CD4-positive, alpha-beta T cell treated with Interleukin-6 at 100 ng/mL for 8 hours (primary cell): Measurements from ENCODE around the gene EPHA8.

Experiments used
- DNase-seq: peaks from one replicate; pipeline ENCODE4 v3.0.0-alpha.2; 2020; ENCODE audit warnings: mixed read lengths, low spot score

EPHA8 gene

DNA sequence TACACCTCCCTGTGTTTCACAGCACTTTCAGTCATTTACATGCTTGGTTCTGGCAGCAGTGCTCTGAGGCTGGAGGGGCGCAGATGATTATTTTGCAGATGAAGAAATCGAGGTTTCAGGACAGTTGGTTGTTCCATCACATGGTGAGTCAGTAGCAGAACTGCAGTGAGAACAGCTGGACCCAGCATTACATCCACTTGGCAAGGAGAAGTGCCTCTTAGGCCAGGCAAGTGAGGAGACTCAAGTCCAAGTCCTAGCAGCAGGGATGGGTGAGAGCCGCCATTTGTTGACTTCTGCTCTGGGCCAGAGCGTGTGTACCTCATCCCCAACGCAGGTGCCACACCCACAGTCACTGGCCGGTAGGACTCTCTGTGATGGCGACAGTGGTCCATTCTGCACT is 26.8 kb upstream of the EPHA8 start:
- no peak for DNase-seq

DNA sequence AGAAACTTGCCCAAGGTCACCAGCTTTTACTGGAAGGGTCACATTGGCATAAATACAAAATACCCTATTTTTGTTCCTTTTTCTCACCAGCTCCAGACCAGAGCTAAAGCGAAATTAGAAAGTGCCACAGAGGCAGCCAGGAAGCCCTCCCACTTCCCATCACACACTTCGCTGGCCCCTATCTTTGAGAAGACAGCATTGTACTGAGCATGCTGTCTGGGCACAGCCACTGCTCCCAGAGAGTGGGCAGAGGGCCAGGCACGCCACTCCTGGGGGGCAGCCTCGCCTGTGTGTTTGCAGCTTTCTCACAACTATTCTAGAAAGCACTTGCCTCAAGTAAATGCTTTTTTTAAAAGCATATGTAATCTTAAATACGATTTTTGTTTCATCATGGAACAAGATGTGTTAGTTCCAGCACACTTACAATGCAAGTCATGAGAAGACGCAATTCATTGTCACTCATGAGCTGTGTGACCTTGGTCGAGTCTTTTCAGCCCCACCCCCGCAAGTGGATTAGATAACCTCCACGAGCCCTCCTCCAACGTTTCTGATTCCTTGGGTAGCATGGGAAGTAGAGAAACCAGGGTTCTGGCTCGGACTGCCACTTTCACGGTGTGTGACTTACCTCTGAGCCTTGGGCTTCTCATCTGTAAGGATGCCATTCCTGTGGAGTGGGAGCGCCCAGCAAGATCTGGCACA is 25.7 kb upstream of the EPHA8 start:
- no peak for DNase-seq

DNA sequence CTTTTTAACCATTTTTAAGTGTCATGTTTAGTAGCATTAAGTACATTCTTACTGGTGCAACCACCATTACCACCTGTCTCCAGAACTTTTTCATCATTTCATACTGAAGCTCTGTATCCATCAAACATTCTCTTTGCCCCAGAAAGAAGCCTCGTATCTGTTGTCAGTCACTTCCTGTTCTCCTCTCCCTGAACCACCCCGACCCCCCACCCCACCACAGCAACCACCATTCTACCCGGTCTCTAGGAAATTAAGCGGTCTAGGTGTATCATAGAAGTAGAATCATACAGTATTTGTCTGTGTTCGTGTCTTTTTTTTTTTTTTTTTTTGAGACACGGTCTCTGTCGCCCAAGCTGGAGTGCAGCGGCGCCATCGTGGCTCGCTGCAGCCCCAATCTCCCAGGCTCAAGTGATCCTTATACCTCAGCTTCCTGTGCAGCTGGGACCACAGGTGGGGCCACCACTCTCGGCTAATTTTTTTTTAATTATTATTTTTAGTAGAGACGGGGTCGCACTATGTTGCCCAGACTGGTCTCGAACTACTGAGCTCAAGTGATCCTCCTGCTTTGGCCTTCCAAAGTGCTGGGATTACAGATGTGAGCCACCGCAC is 23.7 kb upstream of the EPHA8 start:
- DNase-seq: no peak

DNA sequence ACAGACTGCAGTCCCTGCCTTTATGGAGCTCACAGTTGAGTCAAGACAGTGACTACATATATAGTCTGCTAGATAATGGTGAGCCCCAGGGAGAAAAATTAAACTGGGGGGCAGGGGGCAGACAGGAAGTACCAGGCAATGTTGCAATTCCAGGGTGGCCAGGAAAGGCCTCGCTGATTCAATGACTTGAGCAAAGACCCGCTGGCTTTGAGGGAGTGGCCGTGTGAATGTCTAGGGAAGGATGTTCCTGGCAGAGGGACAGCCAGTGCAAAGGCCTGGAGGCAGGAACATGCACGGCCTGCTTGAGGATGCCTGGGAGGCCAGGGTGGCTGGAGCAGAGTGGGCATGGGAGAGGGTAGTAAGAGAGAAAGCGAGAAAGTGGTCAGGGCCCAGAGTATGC is 23.0 kb upstream of the EPHA8 start:
- no peak for DNase-seq

DNA sequence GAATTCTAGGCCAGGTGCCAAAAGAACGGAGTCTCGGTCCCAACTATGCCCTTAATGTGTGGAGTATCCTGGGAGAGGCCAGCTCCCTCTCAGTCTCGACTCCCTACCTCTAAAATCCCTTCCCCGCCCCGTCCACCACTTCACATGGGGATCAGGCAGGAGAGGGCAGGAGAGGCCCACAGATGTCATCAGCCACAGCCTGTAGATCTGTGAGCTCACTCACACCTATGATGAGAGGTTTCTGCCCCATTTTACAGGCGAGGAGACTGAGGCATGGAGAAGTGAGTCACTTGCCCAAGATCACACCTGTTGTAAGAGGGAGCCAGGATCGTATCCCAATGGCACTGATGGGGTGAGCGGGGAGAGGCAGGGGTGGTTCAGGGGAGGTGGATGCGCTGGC is 20.4 kb upstream of the EPHA8 start:
- DNase-seq: no peak

- no peak for DNase-seq
These were observed 19.6 kb upstream of the EPHA8 start for GRCh38 chr1:22543679-22544078.

DNA sequence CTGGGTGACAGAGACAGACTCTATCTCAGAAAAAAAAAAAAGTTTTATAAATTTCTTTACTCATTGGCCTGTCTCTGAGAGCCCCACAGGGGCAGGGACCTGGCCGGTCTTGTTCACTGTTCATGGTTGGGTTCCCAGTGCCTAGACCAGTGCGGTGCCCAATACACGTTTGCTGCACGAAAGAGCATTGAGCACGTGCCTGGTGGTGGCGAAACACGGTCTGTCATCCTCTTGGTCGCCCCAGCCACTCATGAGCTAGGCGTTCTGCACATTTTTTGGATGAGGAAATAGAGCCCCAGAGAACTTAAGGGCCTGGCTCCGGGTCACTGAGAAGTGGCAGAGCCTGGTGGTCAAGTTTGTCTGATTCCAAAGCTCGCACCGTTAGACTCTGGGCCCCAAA is 18.7 kb upstream of the EPHA8 start:
- DNase-seq: no peak

DNA sequence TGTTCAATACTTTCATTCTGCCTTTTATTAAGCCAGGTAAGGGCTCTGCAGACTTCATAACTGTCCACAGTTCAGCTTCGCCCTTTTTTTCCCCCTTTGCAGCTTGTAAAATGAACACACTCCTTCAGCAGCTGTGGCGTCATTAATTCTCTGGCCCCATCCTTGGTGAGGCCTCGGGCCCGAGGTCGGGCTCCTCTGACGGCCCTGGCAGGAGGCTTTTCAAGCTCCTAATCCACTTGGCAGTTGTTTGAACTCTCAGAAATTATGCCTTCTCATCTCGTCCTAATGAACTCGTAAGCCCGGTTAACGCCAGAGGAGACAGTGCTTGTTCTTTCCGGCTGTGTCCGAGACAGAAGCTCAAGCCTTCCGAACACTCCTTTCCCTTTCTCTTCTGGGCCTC is 18.1 kb upstream of the EPHA8 start:
- DNase-seq: no peak

DNA sequence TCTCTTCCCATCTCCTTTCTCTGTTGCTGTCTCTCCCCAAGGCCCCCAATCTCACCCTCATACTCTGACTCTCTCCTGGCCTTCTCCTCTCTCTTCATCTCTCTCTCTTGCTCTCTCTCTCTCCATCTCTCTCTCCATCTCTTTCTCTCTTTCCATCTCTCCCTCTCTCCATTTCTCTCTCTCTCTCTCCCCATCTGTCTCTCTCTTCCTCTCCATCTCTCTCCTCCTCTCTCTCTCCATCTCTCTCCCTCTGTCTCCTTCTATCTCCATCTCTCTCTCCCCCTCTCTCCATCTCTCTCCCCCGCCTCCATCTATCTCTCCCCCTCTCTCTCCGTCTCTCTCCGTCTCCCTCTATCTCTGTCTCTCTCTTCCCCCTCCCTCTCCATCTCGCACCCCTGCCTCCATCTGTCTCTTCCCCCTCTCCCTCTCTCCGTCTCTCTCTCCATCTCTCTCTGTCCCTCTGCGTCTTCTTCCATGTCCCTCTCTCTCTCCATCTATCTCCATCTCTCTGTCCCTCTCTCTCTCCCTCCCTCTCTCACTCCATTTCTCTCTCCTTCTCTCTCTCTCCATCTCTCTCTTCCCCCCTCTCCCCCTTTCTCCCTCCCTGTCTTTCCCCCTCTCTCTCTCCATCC is 16.0 kb upstream of the EPHA8 start:
- DNase-seq: no peak

DNA sequence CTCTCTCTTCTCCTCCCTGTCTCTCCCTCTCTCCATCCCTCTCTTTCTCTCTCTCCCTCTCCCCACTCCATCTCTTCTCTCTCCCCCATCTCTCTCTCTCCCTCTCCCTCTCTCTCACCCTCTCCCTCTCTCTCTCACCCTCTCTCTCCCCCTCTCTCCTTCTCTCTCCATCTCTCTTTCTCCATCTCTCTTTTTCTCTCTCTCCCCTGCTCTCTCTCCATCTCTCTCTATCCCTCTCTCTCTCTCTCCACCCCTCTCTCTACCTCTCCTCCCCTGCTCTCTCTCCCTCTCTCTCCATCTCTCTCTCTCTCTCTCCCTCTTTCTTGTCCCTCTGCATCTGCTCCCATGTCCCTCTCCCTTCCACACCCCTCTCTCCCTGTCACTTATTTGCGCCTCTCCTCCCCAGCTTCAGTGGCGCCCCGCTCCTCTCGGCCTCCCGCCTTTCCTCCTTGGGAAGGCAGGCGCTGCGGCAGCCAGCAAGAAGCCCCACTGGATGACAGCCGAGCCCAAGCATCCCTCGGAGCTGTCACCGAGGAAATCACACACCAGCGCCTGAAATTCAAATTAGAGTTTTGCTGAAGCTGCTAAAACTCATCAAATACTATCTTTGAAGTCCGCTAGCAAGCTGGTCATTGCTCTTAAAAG is 15.3 kb upstream of the EPHA8 start:
- no peak for DNase-seq

- DNase-seq: no peak
These were observed 13.3 kb upstream of the EPHA8 start for GRCh38 chr1:22550021-22550420.

GRCh38 chr1:22551591-22551990 is 11.7 kb upstream of the EPHA8 start:
- DNase-seq: no peak

DNA sequence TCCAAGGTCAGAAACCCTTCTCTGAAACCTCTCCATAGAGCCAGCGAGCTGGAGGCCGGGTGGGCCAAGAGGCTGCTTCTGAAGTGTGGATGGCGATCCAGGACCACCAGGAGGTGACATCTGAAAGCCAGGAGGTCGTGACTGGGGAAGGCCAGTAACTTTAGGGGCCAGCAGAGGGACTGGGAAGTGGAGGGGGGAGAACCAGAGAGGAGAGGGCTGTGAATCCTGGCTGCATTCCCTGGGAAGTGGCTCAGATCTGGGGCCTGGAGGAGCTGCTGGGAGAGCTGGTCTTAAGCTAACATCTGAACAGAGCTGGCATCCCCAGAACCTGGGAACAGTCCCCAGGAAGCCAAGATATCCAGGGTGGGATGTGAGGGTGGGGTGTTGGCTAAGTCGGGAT is 11.3 kb upstream of the EPHA8 start:
- no peak for DNase-seq

- no peak for DNase-seq
These were observed 10.0 kb upstream of the EPHA8 start for GRCh38 chr1:22553104-22553880.

GRCh38 chr1:22553991-22554522 is 9.2 kb upstream of the EPHA8 start:
- DNase-seq: no peak

- DNase-seq: no peak
These were observed 8.0 kb upstream of the EPHA8 start for GRCh38 chr1:22555371-22555656.

DNA sequence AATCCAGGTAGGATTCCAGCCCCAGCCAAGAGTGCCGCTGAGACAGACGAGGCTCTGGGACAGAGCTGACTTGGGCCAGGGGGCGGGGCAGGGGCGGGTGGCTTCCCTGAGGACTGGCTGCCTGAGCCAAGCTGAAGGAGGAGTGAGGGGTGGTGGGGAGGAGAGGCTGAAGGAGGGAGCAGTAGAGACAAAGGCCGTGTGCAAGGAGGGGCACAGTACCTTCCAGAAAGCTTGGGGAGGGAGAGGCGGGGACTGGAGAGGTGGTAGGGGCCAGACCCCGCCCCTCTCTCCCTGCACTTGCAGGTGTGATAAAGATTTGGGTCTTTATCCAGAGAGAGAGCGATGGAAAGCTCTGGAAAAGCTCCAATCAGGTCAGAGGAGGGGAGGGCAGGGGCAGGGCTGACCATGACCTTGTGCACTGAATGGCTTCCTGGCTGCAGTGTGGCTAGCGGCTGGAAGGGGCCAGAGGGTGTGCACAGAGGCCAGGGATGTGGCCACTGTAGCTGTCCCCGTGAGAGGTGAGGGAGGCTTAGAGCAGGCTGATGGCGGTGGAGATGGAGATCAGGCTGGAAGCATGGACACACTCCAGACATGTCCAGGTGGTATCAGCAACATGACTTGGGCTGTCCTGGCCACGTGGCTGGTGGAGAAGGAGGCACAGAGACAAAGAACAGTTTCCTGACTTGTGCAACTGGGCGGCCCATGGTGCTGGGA is 6.7 kb upstream of the EPHA8 start:
- DNase-seq: no peak

DNA sequence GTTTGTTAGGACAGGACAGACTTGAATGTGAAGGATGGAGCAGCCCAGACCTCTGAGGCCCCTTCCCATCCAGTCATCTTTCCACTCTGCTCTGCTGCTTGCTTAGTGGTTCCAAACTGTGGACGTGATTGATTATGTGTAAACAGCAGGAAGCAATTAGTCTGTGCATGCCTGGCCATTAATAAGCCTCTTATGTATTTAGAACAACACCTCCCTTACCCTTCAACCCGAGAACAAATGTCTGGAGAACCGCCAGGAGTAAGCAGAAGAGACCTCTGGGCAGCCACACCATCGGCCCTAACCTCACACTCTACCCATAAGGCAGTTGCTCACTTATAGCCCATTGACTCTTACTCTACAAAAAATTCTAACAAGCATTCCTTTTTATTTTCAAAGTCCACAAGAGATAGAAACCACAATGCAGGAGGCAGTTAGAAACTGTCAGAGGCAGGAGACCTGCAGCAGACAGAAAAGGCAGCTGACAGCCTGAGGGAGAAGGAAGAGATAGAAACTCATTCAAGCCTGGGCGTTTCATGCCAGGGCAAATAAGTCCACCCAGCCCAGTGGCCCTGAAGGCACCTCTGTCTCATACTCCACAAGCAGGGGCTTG is 5.8 kb upstream of the EPHA8 start:
- DNase-seq: no peak

GRCh38 chr1:22563671-22564602 is 648 bp downstream of the EPHA8 start:
- DNase-seq: no peak

DNA sequence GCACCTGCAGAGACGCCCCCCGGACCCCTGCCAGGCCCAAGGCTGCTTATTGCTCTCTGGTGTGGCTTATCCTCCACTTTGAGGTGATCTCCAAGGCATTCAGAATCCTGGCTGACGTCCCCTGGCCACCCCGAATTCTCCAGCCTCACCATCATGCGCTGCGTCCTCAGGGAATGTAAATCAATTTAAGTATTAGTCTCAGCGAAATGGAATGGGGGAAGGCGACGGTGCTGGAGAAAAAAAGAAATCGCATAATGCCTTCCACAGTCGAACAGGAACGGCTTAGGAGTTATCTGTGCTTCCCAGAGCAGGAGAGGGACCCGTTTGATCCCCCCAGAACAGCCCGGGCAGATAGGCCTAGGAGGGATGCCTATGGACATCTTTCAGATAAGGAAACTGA is 2.9 kb downstream of the EPHA8 start:
- no peak for DNase-seq
